Left ventricle myocardium inferior (tissue), 1 donor: Measurements from ENCODE around the gene SWT1. TPM values are rescaled to one million over a fixed set of nuclear protein-coding genes. Genes with fewer than 3 reads are reported as not detected.

Experiments used
- DNase-seq: peaks from one replicate; pipeline ENCODE4 v3.0.0-alpha.2; 2020
- H3K27ac ChIP-seq: fragments of 200-600 bp; replicated peaks from 2 replicates; pipeline ENCODE4 v1.8.0; 2021
- H3K27me3 ChIP-seq: fragments of 200-600 bp; 2 replicates; pipeline ENCODE4 v1.8.0; 2021; ENCODE audit warnings: low read depth
- H3K36me3 ChIP-seq: fragments of 200-600 bp; 2 replicates; pipeline ENCODE4 v1.8.0; 2021
- H3K4me1 ChIP-seq: fragments of 200-600 bp; 2 replicates; pipeline ENCODE4 v1.8.0; 2021
- H3K4me3 ChIP-seq: fragments of 200-600 bp; 2 replicates; pipeline ENCODE4 v1.8.0; 2021; ENCODE audit warnings: mild to moderate bottlenecking, moderate library complexity
- H3K9me3 ChIP-seq: fragments of 200-600 bp; replicated peaks from 2 replicates; pipeline ENCODE4 v1.8.0; 2021
- CTCF ChIP-seq: fragments of 200-600 bp; IDR thresholded peaks from 2 replicates; pipeline ENCODE4 v1.8.0; 2021; ENCODE audit warnings: antibody characterized with exemption, mild to moderate bottlenecking, borderline replicate concordance
- intact Hi-C: fragments of 100-400 bp; cut with micrococcal nuclease; formaldehyde crosslinking; loops from one replicate; pipeline ENCODE4 v1.11.0; 2022
- total RNA-seq: library from RNA; stranded (reverse); fragmentation: NEBNext Ultra II Directional; extraction: Animal tissue kit (Norgen Biotek cat#: 25700); gene quantifications from one replicate; pipeline ENCODE4 v1.2.1, GENCODE V29; 2021
- donor health status: DM: no; HTN: yes; CAD: no; lungs with severe emphysema.

Gene SWT1
- total RNA-seq, 1 donor from 2014 or later, result 7.4 TPM

- H3K27ac ChIP-seq, result no peak overlapping the region
- no peaks in the 10 kb centered on the region for H3K27me3 ChIP-seq
- no peaks in the 10 kb centered on the region for H3K9me3 ChIP-seq
- intact Hi-C loops, result no loop called here
- no peak for DNase-seq
- no peak for TF ChIP-seq CTCF
- peaks cover 17% of the 10 kb centered on the region for H3K4me1 ChIP-seq
- H3K36me3 ChIP-seq, result no peaks in the 10 kb centered on the region
- no peak overlapping the region for H3K4me3 ChIP-seq
These were observed 106.8 kb downstream of the SWT1 start for GRCh38 chr1:185263780-185264179.

GRCh38 chr1:185265314-185265713 lies 108.3 kb downstream of the SWT1 start:
- no peak for TF ChIP-seq CTCF
- no peaks in the 10 kb centered on the region for H3K27me3 ChIP-seq
- intact Hi-C loops, result no loop called here

GRCh38 chr1:185267301-185267700 lies 110.3 kb downstream of the SWT1 start:
- Histone ChIP-seq H3K27me3 (no peaks in the 10 kb centered on the region), H3K4me3 (no peak overlapping the region), H3K36me3 (no peaks in the 10 kb centered on the region), H3K27ac (no peak overlapping the region), H3K9me3 (no peaks in the 10 kb centered on the region), H3K4me1 (no peaks in the 10 kb centered on the region)
- no peak for TF ChIP-seq CTCF
- intact Hi-C loops, result no loop called here
- DNase-seq, result no peak

More at GRCh38 chr1:185265314-185265713, 108.3 kb downstream of the SWT1 start:
- H3K9me3 ChIP-seq, result no peaks in the 10 kb centered on the region
- DNase-seq, result no peak
- H3K4me1 ChIP-seq, result peaks cover 2% of the 10 kb centered on the region
- H3K36me3 ChIP-seq, result no peaks in the 10 kb centered on the region
- H3K27ac ChIP-seq, result no peak overlapping the region
- H3K4me3 ChIP-seq, result no peak overlapping the region

GRCh38 chr1:185267701-185268100 lies 110.7 kb downstream of the SWT1 start:
- Histone ChIP-seq H3K27ac (no peak overlapping the region), H3K36me3 (no peaks in the 10 kb centered on the region), H3K27me3 (no peaks in the 10 kb centered on the region), H3K4me1 (no peaks in the 10 kb centered on the region), H3K4me3 (no peak overlapping the region), H3K9me3 (no peaks in the 10 kb centered on the region)
- intact Hi-C loops, result no loop called here
- DNase-seq, result no peak
- TF ChIP-seq CTCF, result no peak

- intact Hi-C loops, result no loop called here
- Histone ChIP-seq H3K36me3 (no peaks in the 10 kb centered on the region), H3K27me3 (no peaks in the 10 kb centered on the region), H3K9me3 (no peaks in the 10 kb centered on the region), H3K4me3 (no peak overlapping the region), H3K4me1 (no peaks in the 10 kb centered on the region), H3K27ac (no peak overlapping the region)
- TF ChIP-seq CTCF, result no peak
- no peak for DNase-seq
These were observed 111.4 kb downstream of the SWT1 start for GRCh38 chr1:185268352-185268751.

- TF ChIP-seq CTCF, result no peak
- Histone ChIP-seq H3K4me3 (no peak overlapping the region), H3K27me3 (no peaks in the 10 kb centered on the region), H3K27ac (no peak overlapping the region), H3K9me3 (no peaks in the 10 kb centered on the region), H3K4me1 (no peaks in the 10 kb centered on the region), H3K36me3 (no peaks in the 10 kb centered on the region)
- intact Hi-C loops, result no loop called here
- DNase-seq, result no peak
These were observed 115.0 kb downstream of the SWT1 start for GRCh38 chr1:185271921-185272320.
